ENCODE measurements around the gene BAZ2B. TPM values are rescaled to one million over a fixed set of nuclear protein-coding genes. Genes with fewer than 3 reads are reported as not detected.

The BAZ2B gene
- polyA plus RNA-seq, 2 of the 4 experiments (the other 2 are of a cell fraction): 19.6 to 50.6 TPM

DNA sequence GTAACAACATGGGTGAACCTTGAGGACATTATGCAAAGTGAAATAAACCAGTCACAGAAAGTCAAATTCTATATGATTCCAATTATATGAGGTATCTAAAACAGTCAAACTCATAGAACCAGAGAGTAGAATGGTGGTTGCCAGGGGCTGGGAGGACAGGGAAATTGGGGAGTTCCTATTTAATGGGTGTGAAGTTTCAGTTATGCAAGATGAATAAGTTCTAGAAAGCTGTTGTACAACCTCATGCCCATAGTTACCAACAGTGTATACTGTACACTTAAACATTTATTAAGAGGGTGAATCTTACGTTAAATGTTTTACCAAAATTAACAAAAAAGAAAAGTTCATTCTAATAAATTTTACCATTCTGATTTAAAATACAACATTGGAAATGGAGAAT lies 237.2 kb downstream of the BAZ2B start:
- H3K4me2 ChIP-seq: no peak overlapping the region
- ChIA-PET CTCF (no interaction called here), POLR2A (no interaction called here)
- H3K27ac ChIP-seq: no peak overlapping the region
- WGBS (ENCODE audit: missing lambda C conversion rate): 0% methylated on average over 1 of the region's 1 CpG
- TF ChIP-seq ZFP36 (IDR thresholded peaks at IDR 0.05; ENCODE audit: borderline replicate concordance, partially characterized antibody) (no peak), NR3C1 (IDR thresholded peaks at IDR 0.05) (no peak), MAFK (IDR thresholded peaks at IDR 0.05; ENCODE audit: partially characterized antibody) (no peak), FOSB (CRISPR knock-in tag; IDR thresholded peaks at IDR 0.05) (no peak), HOXB13 (CRISPR knock-in tag; IDR thresholded peaks at IDR 0.05; ENCODE audit: low read depth) (no peak), ZC3H11A (IDR thresholded peaks at IDR 0.05) (no peak), ESRRA (IDR thresholded peaks at IDR 0.05; ENCODE audit: borderline replicate concordance, low read length) (no peak), FOXS1 (CRISPR knock-in tag; IDR thresholded peaks at IDR 0.05) (no peak), GATA3 (IDR thresholded peaks at IDR 0.05; ENCODE audit: borderline replicate concordance) (no peak), EP300 (IDR thresholded peaks at IDR 0.05) (no peak), BHLHE40 (IDR thresholded peaks at IDR 0.05; ENCODE audit: low read depth, low read length) (no peak), NPAS2 (CRISPR knock-in tag; IDR thresholded peaks at IDR 0.05; ENCODE audit: borderline replicate concordance) (no peak), CBX2 (IDR thresholded peaks at IDR 0.05; ENCODE audit: borderline replicate concordance, low read depth) (no peak), JUN (IDR thresholded peaks at IDR 0.05) (no peak), HOXA7 (CRISPR knock-in tag; IDR thresholded peaks at IDR 0.05) (no peak), FOSL2 (IDR thresholded peaks at IDR 0.05) (no peak), FOSL2 (CRISPR knock-in tag; IDR thresholded peaks at IDR 0.05) (no peak), TFCP2L1 (CRISPR knock-in tag; IDR thresholded peaks at IDR 0.05) (no peak)
- TF ChIP-seq, protein P1, sequence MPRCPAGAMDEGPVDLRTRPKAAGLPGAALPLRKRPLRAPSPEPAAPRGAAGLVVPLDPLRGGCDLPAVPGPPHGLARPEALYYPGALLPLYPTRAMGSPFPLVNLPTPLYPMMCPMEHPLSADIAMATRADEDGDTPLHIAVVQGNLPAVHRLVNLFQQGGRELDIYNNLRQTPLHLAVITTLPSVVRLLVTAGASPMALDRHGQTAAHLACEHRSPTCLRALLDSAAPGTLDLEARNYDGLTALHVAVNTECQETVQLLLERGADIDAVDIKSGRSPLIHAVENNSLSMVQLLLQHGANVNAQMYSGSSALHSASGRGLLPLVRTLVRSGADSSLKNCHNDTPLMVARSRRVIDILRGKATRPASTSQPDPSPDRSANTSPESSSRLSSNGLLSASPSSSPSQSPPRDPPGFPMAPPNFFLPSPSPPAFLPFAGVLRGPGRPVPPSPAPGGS (IDR thresholded peaks at IDR 0.05): no peak
- TF ChIP-seq, protein P2, sequence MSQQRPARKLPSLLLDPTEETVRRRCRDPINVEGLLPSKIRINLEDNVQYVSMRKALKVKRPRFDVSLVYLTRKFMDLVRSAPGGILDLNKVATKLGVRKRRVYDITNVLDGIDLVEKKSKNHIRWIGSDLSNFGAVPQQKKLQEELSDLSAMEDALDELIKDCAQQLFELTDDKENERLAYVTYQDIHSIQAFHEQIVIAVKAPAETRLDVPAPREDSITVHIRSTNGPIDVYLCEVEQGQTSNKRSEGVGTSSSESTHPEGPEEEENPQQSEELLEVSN (IDR thresholded peaks at IDR 0.05; ENCODE audit: borderline replicate concordance, low read depth): no peak
- TF ChIP-seq, protein P3, sequence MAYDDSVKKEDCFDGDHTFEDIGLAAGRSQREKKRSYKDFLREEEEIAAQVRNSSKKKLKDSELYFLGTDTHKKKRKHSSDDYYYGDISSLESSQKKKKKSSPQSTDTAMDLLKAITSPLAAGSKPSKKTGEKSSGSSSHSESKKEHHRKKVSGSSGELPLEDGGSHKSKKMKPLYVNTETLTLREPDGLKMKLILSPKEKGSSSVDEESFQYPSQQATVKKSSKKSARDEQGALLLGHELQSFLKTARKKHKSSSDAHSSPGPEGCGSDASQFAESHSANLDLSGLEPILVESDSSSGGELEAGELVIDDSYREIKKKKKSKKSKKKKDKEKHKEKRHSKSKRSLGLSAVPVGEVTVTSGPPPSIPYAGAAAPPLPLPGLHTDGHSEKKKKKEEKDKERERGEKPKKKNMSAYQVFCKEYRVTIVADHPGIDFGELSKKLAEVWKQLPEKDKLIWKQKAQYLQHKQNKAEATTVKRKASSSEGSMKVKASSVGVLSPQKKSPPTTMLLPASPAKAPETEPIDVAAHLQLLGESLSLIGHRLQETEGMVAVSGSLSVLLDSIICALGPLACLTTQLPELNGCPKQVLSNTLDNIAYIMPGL (CRISPR knock-in tag; IDR thresholded peaks at IDR 0.05; ENCODE audit: borderline replicate concordance): no peak
- no peak for ATAC-seq
- no peak for DNase-seq (ENCODE audit: low read depth in 1 of 2, low spot score in 1 of 2)
- H3K4me3 ChIP-seq: no peak overlapping the region
- no peaks in the 10 kb centered on the region for H3K4me1 ChIP-seq
- no peak for FAIRE-seq
- no peaks in the 10 kb centered on the region for H3K9me3 ChIP-seq

DNA sequence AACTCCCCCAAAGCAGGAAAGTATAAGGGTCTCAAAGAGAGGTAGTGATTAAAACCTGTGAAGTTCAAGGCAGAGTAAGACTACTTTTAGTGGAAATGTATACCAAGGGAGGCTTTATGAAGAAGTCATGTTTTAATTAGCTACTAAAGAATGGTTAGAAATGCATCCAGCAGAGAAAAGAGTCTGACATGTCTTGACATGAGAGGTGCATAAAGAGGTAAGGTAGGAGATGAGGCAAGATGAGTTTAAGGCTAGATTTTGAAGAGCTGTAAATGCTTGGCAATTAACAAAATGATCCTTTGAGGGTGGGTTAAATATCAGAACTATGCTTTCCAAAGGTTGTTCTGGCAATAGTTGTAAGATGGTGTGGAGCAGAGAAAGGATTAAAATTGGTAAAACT lies 241.1 kb downstream of the BAZ2B start:
- Histone ChIP-seq H3K9me3 (no peaks in the 10 kb centered on the region), H3K4me3 (no peak overlapping the region), H3K4me1 (no peaks in the 10 kb centered on the region), H3K27ac (no peak overlapping the region), H3K4me2 (no peak overlapping the region)
- DNase-seq (ENCODE audit: low read depth in 1 of 2, low spot score in 1 of 2) (no peak), ATAC-seq (no peak), FAIRE-seq (no peak)
- no peak for TF ChIP-seq MYC (IDR thresholded peaks at IDR 0.05; ENCODE audit: borderline replicate concordance, low read length)
- no peak for TF ChIP-seq POLR2AphosphoS2 (conservative IDR thresholded peaks at IDR 0.05; ENCODE audit: low read length)
- no peak for TF ChIP-seq JUNB (IDR thresholded peaks at IDR 0.05)
- TF ChIP-seq, protein P4, sequence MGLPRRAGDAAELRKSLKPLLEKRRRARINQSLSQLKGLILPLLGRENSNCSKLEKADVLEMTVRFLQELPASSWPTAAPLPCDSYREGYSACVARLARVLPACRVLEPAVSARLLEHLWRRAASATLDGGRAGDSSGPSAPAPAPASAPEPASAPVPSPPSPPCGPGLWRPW (IDR thresholded peaks at IDR 0.05): no peak
- ChIA-PET POLR2A (no interaction called here), CTCF (no interaction called here)

All from A549 (cell line).